GM23338 (cell line): ENCODE data around the gene CHN2. TPM values are rescaled to one million over a fixed set of nuclear protein-coding genes. Genes with fewer than 3 reads are reported as not detected.

Experiments used
- ATAC-seq: fragments of 200-7000 bp; cut with Tn5 transposase; 3 replicates; pipeline ENCODE4 v1.9.1; 2020
- DNase-seq: peaks from one replicate; pipeline ENCODE4 v3.0.0-alpha.2; 2015; ENCODE audit warnings: low spot score
- H2AFZ ChIP-seq: fragments of 200-600 bp; sonication (generic); 2 replicates; pipeline ENCODE4 v1.8.0; 2016; ENCODE audit warnings: antibody characterized with exemption, mild to moderate bottlenecking, moderate library complexity
- H3F3A ChIP-seq: fragments of 200-600 bp; sonication (generic); replicated peaks from 2 replicates; pipeline ENCODE4 v1.8.0; 2017; ENCODE audit warnings: antibody characterized with exemption, mixed run types, low read depth
- H3K27ac ChIP-seq: fragments of 200-600 bp; sonication (generic); 2 replicates; pipeline ENCODE4 v1.6.1; 2016; ENCODE audit warnings: low read depth
- H3K27me3 ChIP-seq: fragments of 200-600 bp; sonication (generic); 2 replicates; pipeline ENCODE4 v1.8.0; 2016; ENCODE audit warnings: mild to moderate bottlenecking, mixed run types, moderate library complexity; ENCODE audit not compliant: insufficient read depth
- H3K36me3 ChIP-seq: fragments of 200-600 bp; sonication (generic); 2 replicates; pipeline ENCODE4 v1.8.0; 2016; ENCODE audit warnings: mild to moderate bottlenecking; ENCODE audit not compliant: insufficient read depth
- H3K4me1 ChIP-seq: fragments of 200-600 bp; sonication (generic); 2 replicates; pipeline ENCODE4 v1.8.0; 2016; ENCODE audit warnings: mild to moderate bottlenecking, moderate library complexity; ENCODE audit not compliant: insufficient read depth
- H3K4me2 ChIP-seq: fragments of 200-600 bp; sonication (generic); 2 replicates; pipeline ENCODE4 v1.7.1; 2017; ENCODE audit warnings: mixed run types
- H3K4me3 ChIP-seq: fragments of 200-600 bp; sonication (generic); 2 replicates; pipeline ENCODE4 v1.6.1; 2016; ENCODE audit warnings: mixed run types
- H3K79me2 ChIP-seq: fragments of 200-600 bp; sonication (generic); replicated peaks from 2 replicates; pipeline ENCODE4 v1.8.0; 2017; ENCODE audit warnings: mild to moderate bottlenecking; ENCODE audit not compliant: insufficient read depth
- H3K9me2 ChIP-seq: fragments of 200-600 bp; sonication (generic); 2 replicates; pipeline ENCODE4 v1.8.0; 2017; ENCODE audit not compliant: insufficient read depth
- H4K20me1 ChIP-seq: fragments of 200-600 bp; sonication (generic); replicated peaks from 2 replicates; pipeline ENCODE4 v1.8.0; 2017; ENCODE audit warnings: mild to moderate bottlenecking; ENCODE audit not compliant: insufficient read depth
- H3K27ac Mint-ChIP-seq: 2 replicates; pipeline ENCODE4 v1.8.0; 2020; ENCODE audit warnings: inconsistent platforms, mild to moderate bottlenecking, moderate library complexity, mixed read lengths
- H3K27me3 Mint-ChIP-seq: 3 replicates; pipeline ENCODE4 v1.8.0; 2022; ENCODE audit warnings: low read depth, mild to moderate bottlenecking, moderate library complexity, mixed read lengths, inconsistent platforms; ENCODE audit not compliant: insufficient read depth, poor library complexity
- H3K36me3 Mint-ChIP-seq: 3 replicates; pipeline ENCODE4 v1.8.0; 2021; ENCODE audit warnings: low read depth, mild to moderate bottlenecking, inconsistent platforms, moderate library complexity, mixed read lengths
- H3K4me1 Mint-ChIP-seq: 3 replicates; pipeline ENCODE4 v1.8.0; 2020; ENCODE audit warnings: mild to moderate bottlenecking, inconsistent platforms, mixed read lengths
- H3K4me3 Mint-ChIP-seq: 3 replicates; pipeline ENCODE4 v1.8.0; 2021; ENCODE audit warnings: moderate library complexity, mild to moderate bottlenecking, inconsistent platforms, mixed read lengths
- H3K9me3 Mint-ChIP-seq: 3 replicates; pipeline ENCODE4 v1.8.0; 2020; ENCODE audit warnings: moderate library complexity, mild to moderate bottlenecking, inconsistent platforms, mixed read lengths
- CREB1 ChIP-seq: fragments of 250-450 bp; sonication (Bioruptor Pico); IDR thresholded peaks from 2 replicates; pipeline ENCODE4 v1.5.0; 2020; ENCODE audit warnings: low read depth, mild to moderate bottlenecking, moderate library complexity
- EZH2 ChIP-seq: fragments of 200-600 bp; sonication (generic); IDR thresholded peaks from one replicate; pipeline ENCODE4 v1.8.0; 2017; ENCODE audit warnings: antibody characterized with exemption, mild to moderate bottlenecking, low read depth; ENCODE audit not compliant: unreplicated experiment
- EZH2phosphoT487 ChIP-seq: fragments of 200-600 bp; sonication (generic); IDR thresholded peaks from one replicate; pipeline ENCODE4 v1.8.1; 2018; ENCODE audit warnings: antibody characterized with exemption; ENCODE audit not compliant: unreplicated experiment
- POLR2AphosphoS5 ChIP-seq: IDR thresholded peaks from 2 replicates; pipeline ENCODE4 v1.6.1; 2016; ENCODE audit warnings: antibody characterized with exemption, low read depth
- STAT1 ChIP-seq: IDR thresholded peaks from one replicate; pipeline ENCODE4 v1.6.1; 2016; ENCODE audit warnings: antibody characterized with exemption; ENCODE audit not compliant: unreplicated experiment
- ZNF114 ChIP-seq: fragments of 250-450 bp; sonication (Bioruptor Pico); IDR thresholded peaks from 2 replicates; pipeline ENCODE4 v1.5.0; 2020; ENCODE audit warnings: mild to moderate bottlenecking, moderate library complexity
- polyA plus RNA-seq: library from polyadenylated mRNA; unstranded; fragments of >200 nt; fragmentation: Nextera tagmentation; extraction: Ambion mirVana; gene quantifications from 2 replicates; pipeline ENCODE4 v1.2.1, GENCODE V29; 2016
- total RNA-seq: library from RNA; depleted of rRNA; stranded (reverse); fragments of >200 nt; shearing (Covaris generic); gene quantifications from 2 replicates; pipeline ENCODE4 v1.2.3, GENCODE V29; 2014
- TF ChIP-seq, protein P1 (sequence below): IDR thresholded peaks from 2 replicates; pipeline ENCODE4 v1.6.1; 2016; ENCODE audit warnings: antibody characterized with exemption
- TF ChIP-seq, protein P2 (sequence below): IDR thresholded peaks from one replicate; pipeline ENCODE4 v1.6.1; 2018; ENCODE audit warnings: antibody characterized with exemption; ENCODE audit not compliant: unreplicated experiment
- TF ChIP-seq, protein P3 (sequence below), 2 experiments: fragments of 200-600 bp in 1 of 2; sonication (generic) in 1 of 2; conservative IDR thresholded peaks; 2 replicates each; pipeline versions ENCODE4 v1.5.1 to v1.6.1; 2016 to 2017; ENCODE audit warnings: antibody characterized with exemption in 2 of 2, low read depth in 2 of 2, mild to moderate bottlenecking in 2 of 2, moderate library complexity in 1 of 2

The CHN2 gene
- total and polyA plus RNA-seq, 2 experiments from 2014 or later: 6.1 to 7.5 TPM

DNA sequence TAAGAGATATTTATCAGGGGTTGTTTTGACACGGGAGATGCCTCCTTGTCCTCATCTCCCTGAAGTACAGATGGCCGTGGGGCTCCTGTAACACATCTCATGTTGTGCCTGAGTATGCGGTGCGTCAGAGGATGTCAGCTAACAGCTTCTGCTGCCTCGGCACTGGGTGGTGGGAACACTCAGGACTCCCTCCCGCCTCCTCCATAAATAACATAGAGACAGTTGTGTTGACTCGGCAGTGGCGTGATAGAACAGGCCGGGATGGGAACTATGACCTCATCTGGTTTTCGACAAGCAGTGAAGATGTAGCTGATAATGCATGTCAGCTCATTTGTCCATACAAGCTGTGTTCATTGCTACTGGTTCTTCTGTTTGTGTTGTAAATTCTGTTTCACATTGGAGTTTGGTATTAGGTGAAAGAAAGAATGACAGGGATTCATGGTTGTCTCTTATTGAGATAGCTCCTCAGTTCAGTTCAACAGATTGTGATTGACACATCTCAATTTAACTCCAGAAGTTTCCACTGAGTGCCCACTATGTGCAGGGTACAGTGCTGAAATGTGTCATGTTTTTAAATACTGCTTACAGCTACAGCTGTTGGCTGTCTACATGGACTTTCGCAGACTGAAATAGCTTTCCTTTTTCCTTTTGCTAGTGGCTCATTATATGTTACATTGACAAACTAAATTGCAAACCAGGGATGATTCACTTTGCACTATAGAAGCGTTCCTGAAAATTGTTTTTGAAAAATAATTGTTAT lies 87.4 kb downstream of the CHN2 start:
- no peaks in the 10 kb centered on the region for H3K9me2 ChIP-seq
- H3K27ac ChIP-seq: no peak overlapping the region
- H3K27me3 Mint-ChIP-seq: peaks cover 8% of the 10 kb centered on the region
- no peak for TF ChIP-seq EZH2phosphoT487
- no peaks in the 10 kb centered on the region for H3K36me3 ChIP-seq
- no peaks in the 10 kb centered on the region for H3K36me3 Mint-ChIP-seq
- no peak overlapping the region for H3K27ac Mint-ChIP-seq
- no peak for ATAC-seq
- no peak overlapping the region for H2AFZ ChIP-seq
- peaks cover 11% of the 10 kb centered on the region for H3K4me1 ChIP-seq
- no peaks in the 10 kb centered on the region for H4K20me1 ChIP-seq
- DNase-seq: no peak
- H3K4me3 ChIP-seq: no peak overlapping the region
- H3K27me3 ChIP-seq: no peaks in the 10 kb centered on the region
- H3K4me1 Mint-ChIP-seq: peaks cover 17% of the 10 kb centered on the region
- H3F3A ChIP-seq: no peaks in the 10 kb centered on the region
- no peaks in the 10 kb centered on the region for H3K79me2 ChIP-seq
- no peaks in the 10 kb centered on the region; the same call in 2 of the 3 replicates for H3K9me3 Mint-ChIP-seq
- no peak overlapping the region for H3K4me3 Mint-ChIP-seq
- no peak overlapping the region for H3K4me2 ChIP-seq

DNA sequence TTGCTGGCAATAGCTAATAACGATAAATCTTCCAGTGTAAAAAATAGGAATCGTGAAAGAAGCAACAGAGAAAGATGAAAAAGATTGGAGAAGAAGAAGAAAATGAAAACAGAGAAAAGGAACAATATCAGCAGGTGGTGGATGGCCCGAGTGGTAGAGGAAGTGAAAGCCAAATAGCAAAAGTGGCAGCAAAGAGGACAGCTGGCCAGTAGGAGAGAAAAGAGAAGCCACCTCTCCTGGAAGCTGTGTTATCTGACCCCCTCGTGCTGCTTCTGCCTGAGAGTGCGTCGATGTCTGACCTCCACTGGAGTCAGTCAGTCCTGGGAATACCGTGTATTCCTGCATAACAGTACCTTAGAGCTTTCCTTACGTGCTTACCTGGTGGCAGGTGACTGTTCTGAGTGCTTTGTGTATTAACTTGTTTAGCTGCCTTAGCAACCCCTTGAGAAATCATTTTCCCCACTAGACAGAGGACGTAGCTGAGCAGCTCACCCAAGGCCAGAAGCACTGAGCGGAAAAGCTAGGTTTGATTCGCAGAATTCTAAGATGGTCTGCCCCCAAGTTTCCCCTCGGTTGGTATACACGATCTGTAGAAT lies 88.3 kb downstream of the CHN2 start:
- Mint-ChIP-seq H3K4me1 (peaks cover 8% of the 10 kb centered on the region), H3K4me3 (no peak overlapping the region), H3K36me3 (no peaks in the 10 kb centered on the region), H3K27me3 (peaks cover 7% of the 10 kb centered on the region), H3K27ac (no peak overlapping the region), H3K9me3 (no peaks in the 10 kb centered on the region; the same call in 2 of the 3 replicates)
- H3K4me3 ChIP-seq: no peak overlapping the region
- H4K20me1 ChIP-seq: no peaks in the 10 kb centered on the region
- DNase-seq: peak; percentile 48
- H3K4me1 ChIP-seq: peaks cover 9% of the 10 kb centered on the region; the same call in 1 of the 2 replicates
- no peaks in the 10 kb centered on the region for H3F3A ChIP-seq
- H2AFZ ChIP-seq: no peak overlapping the region
- no peak for TF ChIP-seq CREB1 (CRISPR knock-in tag)
- TF ChIP-seq EZH2: no peak
- TF ChIP-seq, protein P1, sequence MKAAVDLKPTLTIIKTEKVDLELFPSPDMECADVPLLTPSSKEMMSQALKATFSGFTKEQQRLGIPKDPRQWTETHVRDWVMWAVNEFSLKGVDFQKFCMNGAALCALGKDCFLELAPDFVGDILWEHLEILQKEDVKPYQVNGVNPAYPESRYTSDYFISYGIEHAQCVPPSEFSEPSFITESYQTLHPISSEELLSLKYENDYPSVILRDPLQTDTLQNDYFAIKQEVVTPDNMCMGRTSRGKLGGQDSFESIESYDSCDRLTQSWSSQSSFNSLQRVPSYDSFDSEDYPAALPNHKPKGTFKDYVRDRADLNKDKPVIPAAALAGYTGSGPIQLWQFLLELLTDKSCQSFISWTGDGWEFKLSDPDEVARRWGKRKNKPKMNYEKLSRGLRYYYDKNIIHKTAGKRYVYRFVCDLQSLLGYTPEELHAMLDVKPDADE: no peak
- TF ChIP-seq, protein P2, sequence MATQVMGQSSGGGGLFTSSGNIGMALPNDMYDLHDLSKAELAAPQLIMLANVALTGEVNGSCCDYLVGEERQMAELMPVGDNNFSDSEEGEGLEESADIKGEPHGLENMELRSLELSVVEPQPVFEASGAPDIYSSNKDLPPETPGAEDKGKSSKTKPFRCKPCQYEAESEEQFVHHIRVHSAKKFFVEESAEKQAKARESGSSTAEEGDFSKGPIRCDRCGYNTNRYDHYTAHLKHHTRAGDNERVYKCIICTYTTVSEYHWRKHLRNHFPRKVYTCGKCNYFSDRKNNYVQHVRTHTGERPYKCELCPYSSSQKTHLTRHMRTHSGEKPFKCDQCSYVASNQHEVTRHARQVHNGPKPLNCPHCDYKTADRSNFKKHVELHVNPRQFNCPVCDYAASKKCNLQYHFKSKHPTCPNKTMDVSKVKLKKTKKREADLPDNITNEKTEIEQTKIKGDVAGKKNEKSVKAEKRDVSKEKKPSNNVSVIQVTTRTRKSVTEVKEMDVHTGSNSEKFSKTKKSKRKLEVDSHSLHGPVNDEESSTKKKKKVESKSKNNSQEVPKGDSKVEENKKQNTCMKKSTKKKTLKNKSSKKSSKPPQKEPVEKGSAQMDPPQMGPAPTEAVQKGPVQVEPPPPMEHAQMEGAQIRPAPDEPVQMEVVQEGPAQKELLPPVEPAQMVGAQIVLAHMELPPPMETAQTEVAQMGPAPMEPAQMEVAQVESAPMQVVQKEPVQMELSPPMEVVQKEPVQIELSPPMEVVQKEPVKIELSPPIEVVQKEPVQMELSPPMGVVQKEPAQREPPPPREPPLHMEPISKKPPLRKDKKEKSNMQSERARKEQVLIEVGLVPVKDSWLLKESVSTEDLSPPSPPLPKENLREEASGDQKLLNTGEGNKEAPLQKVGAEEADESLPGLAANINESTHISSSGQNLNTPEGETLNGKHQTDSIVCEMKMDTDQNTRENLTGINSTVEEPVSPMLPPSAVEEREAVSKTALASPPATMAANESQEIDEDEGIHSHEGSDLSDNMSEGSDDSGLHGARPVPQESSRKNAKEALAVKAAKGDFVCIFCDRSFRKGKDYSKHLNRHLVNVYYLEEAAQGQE: no peak
- TF ChIP-seq, protein P3, sequence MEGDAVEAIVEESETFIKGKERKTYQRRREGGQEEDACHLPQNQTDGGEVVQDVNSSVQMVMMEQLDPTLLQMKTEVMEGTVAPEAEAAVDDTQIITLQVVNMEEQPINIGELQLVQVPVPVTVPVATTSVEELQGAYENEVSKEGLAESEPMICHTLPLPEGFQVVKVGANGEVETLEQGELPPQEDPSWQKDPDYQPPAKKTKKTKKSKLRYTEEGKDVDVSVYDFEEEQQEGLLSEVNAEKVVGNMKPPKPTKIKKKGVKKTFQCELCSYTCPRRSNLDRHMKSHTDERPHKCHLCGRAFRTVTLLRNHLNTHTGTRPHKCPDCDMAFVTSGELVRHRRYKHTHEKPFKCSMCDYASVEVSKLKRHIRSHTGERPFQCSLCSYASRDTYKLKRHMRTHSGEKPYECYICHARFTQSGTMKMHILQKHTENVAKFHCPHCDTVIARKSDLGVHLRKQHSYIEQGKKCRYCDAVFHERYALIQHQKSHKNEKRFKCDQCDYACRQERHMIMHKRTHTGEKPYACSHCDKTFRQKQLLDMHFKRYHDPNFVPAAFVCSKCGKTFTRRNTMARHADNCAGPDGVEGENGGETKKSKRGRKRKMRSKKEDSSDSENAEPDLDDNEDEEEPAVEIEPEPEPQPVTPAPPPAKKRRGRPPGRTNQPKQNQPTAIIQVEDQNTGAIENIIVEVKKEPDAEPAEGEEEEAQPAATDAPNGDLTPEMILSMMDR (conservative IDR thresholded peaks at IDR 0.05; ENCODE audit: low read depth in 2 of 2): no peak
- TF ChIP-seq STAT1: no peak
- no peak for TF ChIP-seq EZH2phosphoT487
- no peak for TF ChIP-seq ZNF114 (CRISPR knock-in tag)
- TF ChIP-seq POLR2AphosphoS5: no peak
- H3K9me2 ChIP-seq: no peaks in the 10 kb centered on the region
- no peak overlapping the region for H3K27ac ChIP-seq
- peak; percentile 80 for ATAC-seq
- no peaks in the 10 kb centered on the region for H3K27me3 ChIP-seq
- no peaks in the 10 kb centered on the region for H3K79me2 ChIP-seq
- peak overlapping the region; percentile 37; the same call in 1 of the 2 replicates for H3K4me2 ChIP-seq
- H3K36me3 ChIP-seq: no peaks in the 10 kb centered on the region
